ENCODE results near the gene ITPR1. TPM values are rescaled to one million over a fixed set of nuclear protein-coding genes. Genes with fewer than 3 reads are reported as not detected.
"Not testable (repeated sequence)": the region's sequence is repeated elsewhere in the genome, so short reads cannot be mapped to it uniquely, and the experiment has no call there.

The ITPR1 gene
- total RNA-seq, 1 experiment from 2014 or later = 13.8 TPM

GRCh38 chr3:4597208-4597985, 104.2 kb downstream of the ITPR1 start:
- in situ Hi-C loops (cut with HindIII; ENCODE audit: low pct_unique_long_range_greater_than_20kb, low sequenced_read_pairs) = no loop called here
- DNase-seq (ENCODE audit: low read depth) = no peak

- DNase-seq (ENCODE audit: low read depth); in situ Hi-C loops (cut with HindIII; ENCODE audit: low pct_unique_long_range_greater_than_20kb, low sequenced_read_pairs): not testable (repeated sequence)
Measured at GRCh38 chr3:4598232-4598631, 105.1 kb downstream of the ITPR1 start.

- no peak for DNase-seq (ENCODE audit: low read depth)
- in situ Hi-C loops (cut with HindIII; ENCODE audit: low pct_unique_long_range_greater_than_20kb, low sequenced_read_pairs) = no loop called here
Measured at GRCh38 chr3:4599612-4600011, 106.5 kb downstream of the ITPR1 start.

- in situ Hi-C loops (cut with HindIII; ENCODE audit: low pct_unique_long_range_greater_than_20kb, low sequenced_read_pairs) = no loop called here
- DNase-seq (ENCODE audit: low read depth) = no peak
Measured at GRCh38 chr3:4600493-4600892, 107.3 kb downstream of the ITPR1 start.

GRCh38 chr3:4601892-4602291, 108.7 kb downstream of the ITPR1 start:
- DNase-seq (ENCODE audit: low read depth) = no peak
- in situ Hi-C loops (cut with HindIII; ENCODE audit: low pct_unique_long_range_greater_than_20kb, low sequenced_read_pairs) = no loop called here

- in situ Hi-C loops (cut with HindIII; ENCODE audit: low pct_unique_long_range_greater_than_20kb, low sequenced_read_pairs) = no loop called here
- no peak for DNase-seq (ENCODE audit: low read depth)
Measured at GRCh38 chr3:4604693-4605092, 111.5 kb downstream of the ITPR1 start.

- in situ Hi-C loops (cut with HindIII; ENCODE audit: low pct_unique_long_range_greater_than_20kb, low sequenced_read_pairs) = no loop called here
- DNase-seq (ENCODE audit: low read depth) = no peak
Measured at GRCh38 chr3:4606911-4607310, 113.8 kb downstream of the ITPR1 start.

- DNase-seq (ENCODE audit: low read depth) = no peak
- in situ Hi-C loops (cut with HindIII; ENCODE audit: low pct_unique_long_range_greater_than_20kb, low sequenced_read_pairs) = no loop called here
Measured at GRCh38 chr3:4613366-4613765, 120.2 kb downstream of the ITPR1 start.

- in situ Hi-C loops (cut with HindIII; ENCODE audit: low pct_unique_long_range_greater_than_20kb, low sequenced_read_pairs) = no loop called here
- no peak for DNase-seq (ENCODE audit: low read depth)
Measured at GRCh38 chr3:4614070-4614469, 120.9 kb downstream of the ITPR1 start.

GRCh38 chr3:4614927-4615326, 121.8 kb downstream of the ITPR1 start:
- in situ Hi-C loops (cut with HindIII; ENCODE audit: low pct_unique_long_range_greater_than_20kb, low sequenced_read_pairs) = no loop called here
- no peak for DNase-seq (ENCODE audit: low read depth)

- in situ Hi-C loops (cut with HindIII; ENCODE audit: low pct_unique_long_range_greater_than_20kb, low sequenced_read_pairs) = no loop called here
- no peak for DNase-seq (ENCODE audit: low read depth)
Measured at GRCh38 chr3:4615750-4616149, 122.6 kb downstream of the ITPR1 start.

GRCh38 chr3:4623421-4623999, 130.4 kb downstream of the ITPR1 start:
- no peak for DNase-seq (ENCODE audit: low read depth)
- in situ Hi-C loops (cut with HindIII; ENCODE audit: low pct_unique_long_range_greater_than_20kb, low sequenced_read_pairs) = no loop called here

GRCh38 chr3:4627651-4628375, 134.7 kb downstream of the ITPR1 start:
- no peak for DNase-seq (ENCODE audit: low read depth)
- in situ Hi-C loops (cut with HindIII; ENCODE audit: low pct_unique_long_range_greater_than_20kb, low sequenced_read_pairs) = no loop called here

- in situ Hi-C loops (cut with HindIII; ENCODE audit: low pct_unique_long_range_greater_than_20kb, low sequenced_read_pairs) = no loop called here
Measured at GRCh38 chr3:4629095-4630007, 136.2 kb downstream of the ITPR1 start.

GRCh38 chr3:4633078-4634004, 140.2 kb downstream of the ITPR1 start:
- in situ Hi-C loops (cut with HindIII; ENCODE audit: low pct_unique_long_range_greater_than_20kb, low sequenced_read_pairs) = no loop called here
- peak; percentile 50 for DNase-seq (ENCODE audit: low read depth)

More at GRCh38 chr3:4629095-4630007, 136.2 kb downstream of the ITPR1 start:
- DNase-seq (ENCODE audit: low read depth) = no peak

- DNase-seq (ENCODE audit: low read depth) = no peak
- in situ Hi-C loops (cut with HindIII; ENCODE audit: low pct_unique_long_range_greater_than_20kb, low sequenced_read_pairs) = no loop called here
Measured at GRCh38 chr3:4634894-4635293, 141.7 kb downstream of the ITPR1 start.

GRCh38 chr3:4637265-4637664, 144.1 kb downstream of the ITPR1 start:
- in situ Hi-C loops (cut with HindIII; ENCODE audit: low pct_unique_long_range_greater_than_20kb, low sequenced_read_pairs) = no loop called here

More at GRCh38 chr3:4637265-4637664, 144.1 kb downstream of the ITPR1 start:
- DNase-seq (ENCODE audit: low read depth) = no peak

Data from Caki2 (cell line).